Measurements from ENCODE around the gene KCTD20. TPM values are rescaled to one million over a fixed set of nuclear protein-coding genes. Genes with fewer than 3 reads are reported as not detected.

The KCTD20 gene
- total and polyA plus RNA-seq, 2 of the 13 experiments (the other 11 are each of a cell fraction or from before 2014, with no cell fraction given) = 52.7 to 67.1 TPM

DNA sequence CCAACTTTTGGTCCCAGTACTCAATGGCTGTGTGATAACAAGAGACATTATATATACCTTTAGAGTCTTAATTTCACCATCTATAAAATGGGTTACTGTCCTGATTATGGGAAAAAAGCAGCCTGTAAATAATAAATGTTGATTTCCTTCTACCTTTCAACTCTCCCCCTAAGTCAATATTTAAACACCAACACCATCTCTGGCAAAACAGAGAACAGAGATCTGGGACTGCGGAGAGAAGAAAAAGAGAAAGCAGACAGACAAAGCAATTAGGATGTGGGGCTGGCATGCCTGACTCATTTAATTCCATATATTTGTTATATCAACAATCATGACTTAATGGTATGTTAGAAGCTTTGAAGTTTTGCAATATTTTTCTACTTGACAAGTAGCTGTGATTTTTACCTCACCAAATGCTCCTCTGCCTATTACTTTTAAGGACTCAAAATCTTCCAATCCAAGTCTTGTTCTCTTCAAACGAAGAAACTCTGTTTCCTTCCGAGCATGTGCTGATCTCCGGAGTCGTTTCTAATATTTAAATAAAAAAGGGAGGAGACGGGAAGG, 81.2 kb downstream of the KCTD20 start (continued):
- TF ChIP-seq, protein P1, sequence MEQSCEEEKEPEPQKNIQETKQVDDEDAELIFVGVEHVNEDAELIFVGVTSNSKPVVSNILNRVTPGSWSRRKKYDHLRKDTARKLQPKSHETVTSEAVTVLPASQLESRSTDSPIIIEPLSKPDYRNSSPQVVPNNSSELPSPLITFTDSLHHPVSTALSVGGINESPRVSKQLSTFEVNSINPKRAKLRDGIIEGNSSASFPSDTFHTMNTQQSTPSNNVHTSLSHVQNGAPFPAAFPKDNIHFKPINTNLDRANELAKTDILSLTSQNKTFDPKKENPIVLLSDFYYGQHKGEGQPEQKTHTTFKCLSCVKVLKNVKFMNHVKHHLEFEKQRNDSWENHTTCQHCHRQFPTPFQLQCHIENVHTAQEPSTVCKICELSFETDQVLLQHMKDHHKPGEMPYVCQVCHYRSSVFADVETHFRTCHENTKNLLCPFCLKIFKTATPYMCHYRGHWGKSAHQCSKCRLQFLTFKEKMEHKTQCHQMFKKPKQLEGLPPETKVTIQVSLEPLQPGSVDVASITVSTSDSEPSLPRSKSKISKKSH (CRISPR knock-in tag; IDR thresholded peaks at IDR 0.05; ENCODE audit: borderline replicate concordance) = no peak
- no peak for TF ChIP-seq DR1 (CRISPR knock-in tag; IDR thresholded peaks at IDR 0.05)
- no peak for TF ChIP-seq ZKSCAN5 (CRISPR knock-in tag; IDR thresholded peaks at IDR 0.05)
- TF ChIP-seq ZNF510 (CRISPR knock-in tag; IDR thresholded peaks at IDR 0.05; ENCODE audit: low read depth) = no peak
- TF ChIP-seq ISX (CRISPR knock-in tag; conservative IDR thresholded peaks at IDR 0.05) = no peak
- TF ChIP-seq SMARCC2 (IDR thresholded peaks at IDR 0.05) = no peak
- peak; percentile 26; the same call in 1 of the 2 replicates for TF ChIP-seq TCF7 (IDR thresholded peaks at IDR 0.05; ENCODE audit: low read depth)
- TF ChIP-seq ZFP41 (CRISPR knock-in tag; IDR thresholded peaks at IDR 0.05; ENCODE audit: borderline replicate concordance) = no peak
- TF ChIP-seq KAT7 (CRISPR knock-in tag; IDR thresholded peaks at IDR 0.05; ENCODE audit: borderline replicate concordance) = no peak

GRCh38 chr6:36524871-36525270, 82.1 kb downstream of the KCTD20 start:
- WGBS (ENCODE audit: low lambda C conversion rate) = 98% methylated on average over 5 of the region's 5 CpGs
- no peaks in the 10 kb centered on the region for H3K79me2 ChIP-seq (ENCODE audit: insufficient read depth, low read length)
- intact Hi-C loops (cut with micrococcal nuclease; ENCODE audit: unreplicated experiment) = no loop called here
- no peak overlapping the region for H2AFZ ChIP-seq (ENCODE audit: low read length)
- H3K4me3 ChIP-seq (replicated peaks in 1 of 3; ENCODE audit: insufficient read depth in 1 of 3, low read depth in 2 of 3, low read length in 3 of 3) = no peak overlapping the region
- CTCF ChIA-PET (ENCODE audit: low intra/inter-chr PET ratio, low total read pairs) = no interaction called here
- H4K20me1 ChIP-seq (ENCODE audit: insufficient read depth, low read length) = no peaks in the 10 kb centered on the region
- peaks cover 15% of the 10 kb centered on the region for H3K4me1 ChIP-seq (ENCODE audit: insufficient read depth, low read length)
- no peak for ATAC-seq
- POLR2A ChIA-PET = no interaction called here
- H3K4me2 ChIP-seq (ENCODE audit: low read depth, low read length) = no peak overlapping the region
- DNase-seq (ENCODE audit: low spot score) = no peak
- H3K9me3 ChIP-seq (ENCODE audit: low read length) = no peaks in the 10 kb centered on the region
- FAIRE-seq = no peak
- in situ Hi-C loops (cut with HindIII; ENCODE audit: extremely low pct_ligation_motif_present, low pct_unique_long_range_greater_than_20kb) = no loop called here
- no TSS peak for BruUV-seq (replicated peaks)
- H3K27ac ChIP-seq (ENCODE audit: extremely low read length, insufficient read depth, low read length) = no peak overlapping the region
- no peaks in the 10 kb centered on the region for H3K27me3 ChIP-seq (ENCODE audit: control insufficient read depth in 1 of 2, insufficient read depth in 2 of 2, low read length in 2 of 2)
- no peak overlapping the region for H3K9ac ChIP-seq (ENCODE audit: insufficient read depth, low read depth, low read length)
- H3K36me3 ChIP-seq (replicated peaks in 1 of 2; ENCODE audit: control insufficient read depth in 1 of 2, insufficient read depth in 2 of 2, low read length in 2 of 2) = peaks cover 14 to 46% of the 10 kb centered on the region in 2 experiments
- TF ChIP-seq MLLT10 (CRISPR knock-in tag; IDR thresholded peaks at IDR 0.05) = no peak

Measured in HepG2 (cell line).